Activated T-helper 1 cell treated with Interleukin-2 at 50 U/mL for 16 hours (primary cell): Measurements from ENCODE around the gene OPCML.

ENCODE experiments used
- DNase-seq: peaks from one replicate; pipeline ENCODE4 v3.0.0-alpha.2; 2020; ENCODE audit warnings: low read depth

The OPCML gene

GRCh38 chr11:132549561-132549960 lies 982.7 kb downstream of the OPCML start:
- DNase-seq = no peak

- no peak for DNase-seq
Measured at GRCh38 chr11:132549001-132549400, 983.3 kb downstream of the OPCML start.

GRCh38 chr11:132544007-132544406 lies 988.3 kb downstream of the OPCML start:
- no peak for DNase-seq

- no peak for DNase-seq
Measured at GRCh38 chr11:132541794-132542193, 990.5 kb downstream of the OPCML start.

- no peak for DNase-seq
Measured at GRCh38 chr11:132540581-132540980, 991.7 kb downstream of the OPCML start.

GRCh38 chr11:132539590-132540368 lies 992.5 kb downstream of the OPCML start:
- no peak for DNase-seq

- no peak for DNase-seq
Measured at GRCh38 chr11:132538642-132539041, 993.7 kb downstream of the OPCML start.

GRCh38 chr11:132535830-132536229 lies 996.5 kb downstream of the OPCML start:
- no peak for DNase-seq

GRCh38 chr11:132531921-132532320 lies 1000.4 kb downstream of the OPCML start:
- DNase-seq = no peak

- no peak for DNase-seq
Measured at GRCh38 chr11:132528181-132528580, 1004.1 kb downstream of the OPCML start.

- no peak for DNase-seq
Measured at GRCh38 chr11:132523929-132524328, 1008.4 kb downstream of the OPCML start.

- DNase-seq = no peak
Measured at GRCh38 chr11:132520199-132520598, 1012.1 kb downstream of the OPCML start.

GRCh38 chr11:132519241-132519815 lies 1013.0 kb downstream of the OPCML start:
- DNase-seq = no peak

GRCh38 chr11:132504501-132505041 lies 1027.7 kb downstream of the OPCML start:
- DNase-seq = no peak

GRCh38 chr11:132501356-132501755 lies 1030.9 kb downstream of the OPCML start:
- DNase-seq = no peak

GRCh38 chr11:132499661-132500060 lies 1032.6 kb downstream of the OPCML start:
- DNase-seq = no peak

GRCh38 chr11:132496341-132496740 lies 1036.0 kb downstream of the OPCML start:
- DNase-seq = no peak

- no peak for DNase-seq
Measured at GRCh38 chr11:132493801-132494200, 1038.5 kb downstream of the OPCML start.

- no peak for DNase-seq
Measured at GRCh38 chr11:132490978-132491377, 1041.3 kb downstream of the OPCML start.

- no peak for DNase-seq
Measured at GRCh38 chr11:132486060-132486459, 1046.2 kb downstream of the OPCML start.

- no peak for DNase-seq
Measured at GRCh38 chr11:132475026-132475425, 1057.3 kb downstream of the OPCML start.

GRCh38 chr11:132472411-132473172 lies 1059.7 kb downstream of the OPCML start:
- DNase-seq = no peak

GRCh38 chr11:132471466-132471865 lies 1060.8 kb downstream of the OPCML start:
- DNase-seq = no peak
